Colonic mucosa (tissue), 4 donors: ENCODE data around the gene GBP4. TPM values are rescaled to one million over a fixed set of nuclear protein-coding genes. Genes with fewer than 3 reads are reported as not detected.

Experiments
- DNase-seq: peaks from one replicate; pipeline ENCODE4 v3.0.0-alpha.2; 2020
- H3K27ac ChIP-seq: fragments of 200-600 bp; one replicate; pipeline ENCODE4 v1.8.0; 2021
- H3K27me3 ChIP-seq: fragments of 200-600 bp; one replicate; pipeline ENCODE4 v1.8.0; 2021
- H3K36me3 ChIP-seq: fragments of 200-600 bp; one replicate; pipeline ENCODE4 v1.8.0; 2021
- H3K4me1 ChIP-seq: fragments of 200-600 bp; one replicate; pipeline ENCODE4 v1.8.0; 2021; ENCODE audit warnings: mild to moderate bottlenecking
- H3K4me3 ChIP-seq: fragments of 200-600 bp; one replicate; pipeline ENCODE4 v1.8.0; 2021
- H3K9ac ChIP-seq, 2 donors: one replicate each; pipeline ENCODE4 v1.7.0; 2013; ENCODE audit warnings: control low read depth in 2 of 2, low read depth in 2 of 2, low read length in 2 of 2
- H3K9me3 ChIP-seq: fragments of 200-600 bp; one replicate; pipeline ENCODE4 v1.8.0; 2021
- intact Hi-C: fragments of 100-400 bp; cut with DNase I; formaldehyde crosslinking; loops from one replicate; pipeline ENCODE4 v1.14.1; 2022
- total RNA-seq, 2 donors: library from RNA; stranded (reverse); fragmentation: NEBNext Ultra II Directional in 1 of 2; extraction: Animal tissue kit (Norgen Biotek cat#: 25700) in 1 of 2; gene quantifications; one replicate each; pipeline ENCODE4 v1.2.1, GENCODE V29; 2021
- TF ChIP-seq, protein P1 (sequence below): fragments of 200-600 bp; IDR thresholded peaks from one replicate; pipeline ENCODE4 v1.8.0; 2022; ENCODE audit warnings: antibody characterized with exemption, mild to moderate bottlenecking
- donor health status: healthy.
- donor health status: DM: no; HTN: no; CAD: no.
- donor health status: DM: no; HTN: no; CAD: no.

The GBP4 gene
- total RNA-seq, 2 donors from 2014 or later = 2.1 to 4.9 TPM

DNA sequence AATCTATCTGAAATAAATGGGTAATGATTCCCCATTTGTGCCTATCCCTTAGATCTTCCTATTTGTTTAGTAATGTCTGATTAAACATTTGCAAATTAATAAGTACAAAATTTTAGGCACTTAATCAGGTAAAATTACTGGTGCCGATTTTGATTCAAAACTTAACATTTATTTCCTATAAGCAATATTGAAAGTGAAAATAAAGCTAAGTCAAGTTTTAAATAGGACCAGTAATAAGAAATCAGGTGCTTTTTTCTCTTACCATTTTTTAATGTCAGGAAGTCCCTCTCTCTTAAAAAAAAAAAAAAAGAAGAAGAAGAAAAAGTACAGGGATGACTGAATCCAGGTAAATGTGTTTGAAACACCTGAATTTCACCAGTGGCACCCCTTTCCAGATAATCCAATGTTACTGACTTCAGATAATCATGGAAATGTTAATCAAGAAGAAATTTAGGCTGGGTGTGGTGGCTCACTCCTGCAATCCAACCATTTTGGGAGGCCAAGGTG, 836 bp upstream of the GBP4 start:
- no peaks in the 10 kb centered on the region for H3K9me3 ChIP-seq
- TF ChIP-seq, protein P1, sequence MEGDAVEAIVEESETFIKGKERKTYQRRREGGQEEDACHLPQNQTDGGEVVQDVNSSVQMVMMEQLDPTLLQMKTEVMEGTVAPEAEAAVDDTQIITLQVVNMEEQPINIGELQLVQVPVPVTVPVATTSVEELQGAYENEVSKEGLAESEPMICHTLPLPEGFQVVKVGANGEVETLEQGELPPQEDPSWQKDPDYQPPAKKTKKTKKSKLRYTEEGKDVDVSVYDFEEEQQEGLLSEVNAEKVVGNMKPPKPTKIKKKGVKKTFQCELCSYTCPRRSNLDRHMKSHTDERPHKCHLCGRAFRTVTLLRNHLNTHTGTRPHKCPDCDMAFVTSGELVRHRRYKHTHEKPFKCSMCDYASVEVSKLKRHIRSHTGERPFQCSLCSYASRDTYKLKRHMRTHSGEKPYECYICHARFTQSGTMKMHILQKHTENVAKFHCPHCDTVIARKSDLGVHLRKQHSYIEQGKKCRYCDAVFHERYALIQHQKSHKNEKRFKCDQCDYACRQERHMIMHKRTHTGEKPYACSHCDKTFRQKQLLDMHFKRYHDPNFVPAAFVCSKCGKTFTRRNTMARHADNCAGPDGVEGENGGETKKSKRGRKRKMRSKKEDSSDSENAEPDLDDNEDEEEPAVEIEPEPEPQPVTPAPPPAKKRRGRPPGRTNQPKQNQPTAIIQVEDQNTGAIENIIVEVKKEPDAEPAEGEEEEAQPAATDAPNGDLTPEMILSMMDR = no peak
- peak overlapping the region in 1 of 2 donors; percentile 14 for H3K9ac ChIP-seq
- H3K36me3 ChIP-seq = no peaks in the 10 kb centered on the region
- intact Hi-C loops = no loop called here
- H3K4me3 ChIP-seq = peak overlapping the region; percentile 51
- DNase-seq = no peak
- H3K4me1 ChIP-seq = no peaks in the 10 kb centered on the region
- H3K27ac ChIP-seq = peak overlapping the region; percentile 76
- no peaks in the 10 kb centered on the region for H3K27me3 ChIP-seq

DNA sequence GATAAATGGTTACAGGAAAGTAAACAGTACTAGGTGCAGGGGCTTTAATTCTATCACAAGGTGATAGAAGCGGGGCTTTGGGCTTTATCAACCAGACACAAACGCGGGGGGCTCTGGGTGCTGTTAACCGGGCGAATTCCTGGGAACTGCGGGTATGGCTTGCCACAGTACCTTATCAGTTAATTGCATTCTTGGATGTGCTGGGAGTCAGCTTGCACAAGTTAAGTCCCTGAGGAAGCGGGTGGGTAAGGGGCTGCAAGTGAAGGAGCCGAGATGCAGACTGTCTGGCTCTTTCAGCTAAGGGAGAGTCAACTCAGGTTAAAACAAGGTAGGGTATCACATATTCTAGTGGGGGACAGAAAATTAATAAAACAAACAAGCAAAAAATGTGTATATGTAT, 661 bp downstream of the GBP4 start:
- peak overlapping the region; percentile 76 for H3K27ac ChIP-seq
- intact Hi-C loops = no loop called here
- TF ChIP-seq, protein P1 = no peak
- H3K36me3 ChIP-seq = no peaks in the 10 kb centered on the region
- H3K4me3 ChIP-seq = peak overlapping the region; percentile 51
- DNase-seq = no peak
- H3K9ac ChIP-seq = peak overlapping the region; percentile 52 to 79
- no peaks in the 10 kb centered on the region for H3K9me3 ChIP-seq
- H3K4me1 ChIP-seq = no peaks in the 10 kb centered on the region
- H3K27me3 ChIP-seq = no peaks in the 10 kb centered on the region

DNA sequence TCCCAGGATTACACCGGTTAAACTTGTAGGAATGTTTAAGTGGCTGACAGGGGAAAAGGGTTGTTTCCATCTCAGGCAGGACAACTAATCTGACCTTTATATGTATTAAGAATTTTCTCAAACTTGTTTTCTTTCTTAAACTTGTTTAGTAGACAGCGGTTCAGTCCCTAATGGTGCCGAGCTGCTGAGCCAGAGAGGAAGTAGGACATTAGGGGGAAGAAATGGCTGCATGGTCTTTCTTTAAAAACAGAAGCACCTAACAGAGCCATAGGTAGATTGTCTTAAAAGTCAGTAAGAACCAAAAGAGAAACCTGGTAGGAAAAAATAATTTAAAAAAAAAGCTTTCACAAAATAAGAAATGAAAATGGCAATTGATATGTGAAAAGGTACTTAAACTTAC, 3.3 kb downstream of the GBP4 start:
- Histone ChIP-seq H3K9me3 (no peaks in the 10 kb centered on the region), H3K36me3 (no peaks in the 10 kb centered on the region), H3K4me3 (no peak overlapping the region), H3K9ac (no peak overlapping the region), H3K4me1 (no peaks in the 10 kb centered on the region), H3K27ac (no peak overlapping the region), H3K27me3 (no peaks in the 10 kb centered on the region)
- intact Hi-C loops = no loop called here
- DNase-seq = no peak
- TF ChIP-seq, protein P1 = no peak

DNA sequence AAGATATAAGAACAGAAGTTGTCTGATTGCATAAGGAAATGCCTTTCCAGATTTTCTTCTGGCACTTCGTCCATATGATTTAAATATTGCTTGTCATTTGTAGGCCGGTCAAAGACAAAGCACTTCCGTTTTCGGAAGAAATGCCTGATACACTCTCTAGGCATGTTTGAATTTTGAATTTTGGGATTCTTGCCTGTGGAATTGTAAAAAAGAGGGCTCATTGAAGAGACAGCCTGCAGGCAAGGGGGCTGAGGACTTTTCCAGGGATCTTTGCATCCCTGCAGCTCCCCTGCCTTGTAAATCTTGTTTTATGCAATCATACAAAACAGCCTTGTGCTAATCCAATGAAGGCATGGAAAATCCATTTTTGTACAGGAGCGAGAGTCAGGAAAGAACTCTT, 7.4 kb downstream of the GBP4 start:
- H3K9me3 ChIP-seq = no peaks in the 10 kb centered on the region
- no peak overlapping the region for H3K27ac ChIP-seq
- TF ChIP-seq, protein P1 = no peak
- no peak overlapping the region for H3K9ac ChIP-seq
- no peak for DNase-seq
- H3K36me3 ChIP-seq = no peaks in the 10 kb centered on the region
- no peaks in the 10 kb centered on the region for H3K4me1 ChIP-seq
- intact Hi-C loops = no loop called here
- no peaks in the 10 kb centered on the region for H3K27me3 ChIP-seq
- H3K4me3 ChIP-seq = no peak overlapping the region

DNA sequence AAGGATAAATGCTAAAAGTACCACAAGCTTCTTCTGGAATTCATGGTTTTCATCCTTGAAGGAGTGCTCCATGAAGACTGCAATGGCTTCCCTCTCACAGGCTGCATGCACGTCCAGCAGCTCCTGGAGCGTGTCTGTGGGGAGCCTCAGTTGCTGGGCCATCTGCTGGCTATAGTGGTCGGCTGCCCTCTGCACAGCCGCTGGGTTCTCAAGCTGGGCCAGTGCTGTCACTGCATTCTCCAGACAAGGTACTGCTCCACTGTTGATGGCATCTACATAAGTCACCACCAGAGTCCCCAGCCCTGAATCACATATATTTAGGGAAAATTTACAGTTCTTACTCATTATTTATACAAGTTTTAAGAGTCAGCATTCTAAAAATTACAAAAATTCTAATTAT, 8.7 kb downstream of the GBP4 start:
- no peak for DNase-seq
- Histone ChIP-seq H3K36me3 (no peaks in the 10 kb centered on the region), H3K4me3 (no peak overlapping the region), H3K4me1 (no peaks in the 10 kb centered on the region), H3K9me3 (no peaks in the 10 kb centered on the region), H3K27ac (no peak overlapping the region), H3K27me3 (no peaks in the 10 kb centered on the region), H3K9ac (no peak overlapping the region)
- intact Hi-C loops = no loop called here
- TF ChIP-seq, protein P1 = no peak
